Muscle of leg (tissue), 11 donors: ENCODE measurements around the gene FGD5. TPM values are rescaled to one million over a fixed set of nuclear protein-coding genes. Genes with fewer than 3 reads are reported as not detected.

Experiments
- DNase-seq: peaks from one replicate; pipeline ENCODE4 v3.0.0; 2013
- H3K27ac ChIP-seq: one replicate; pipeline ENCODE4 v1.5.1; 2013; ENCODE audit warnings: mild to moderate bottlenecking, low read length, control low read depth
- H3K27me3 ChIP-seq: one replicate; pipeline ENCODE4 v1.6.1; 2013; ENCODE audit warnings: low read length; ENCODE audit not compliant: control insufficient read depth, insufficient read depth
- H3K36me3 ChIP-seq: one replicate; pipeline ENCODE4 v1.6.1; 2013; ENCODE audit warnings: low read length; ENCODE audit not compliant: control insufficient read depth, insufficient read depth
- H3K4me1 ChIP-seq: one replicate; pipeline ENCODE4 v1.6.1; 2013; ENCODE audit warnings: low read length; ENCODE audit not compliant: control insufficient read depth, insufficient read depth
- H3K4me3 ChIP-seq: one replicate; pipeline ENCODE4 v1.5.1; 2013; ENCODE audit warnings: low read length, control low read depth
- H3K9me3 ChIP-seq: replicated peaks from 2 replicates; pipeline ENCODE4 v1.6.1; 2013; ENCODE audit warnings: low read depth, low read length; ENCODE audit not compliant: control insufficient read depth
- WGBS: methylation state at CpG from one replicate; pipeline ENCODE4 v1.1.5; 2013; ENCODE audit warnings: missing lambda C conversion rate; ENCODE audit not compliant: insufficient coverage; 5-methylcytosine and 5-hydroxymethylcytosine counted together
- polyA plus RNA-seq, 8 donors: library from polyadenylated mRNA; unstranded; fragments of 120-200 nt; gene quantifications; one replicate each; pipeline versions ENCODE4 v1.2.1 to v1.2.3, GENCODE V29; 2013; ENCODE audit warnings: inconsistent platforms in 1 of 8, low replicate concordance in 1 of 8; ENCODE audit not compliant: insufficient read length in 8 of 8, insufficient read depth in 1 of 8
- total RNA-seq: library from RNA; stranded (reverse); fragments of 120-200 nt; gene quantifications from one replicate; pipeline ENCODE4 v1.2.4, GENCODE V29; 2013

Gene FGD5
- total and polyA plus RNA-seq, 9 donors, result 14.1 to 26.4 (median 20.0) TPM

GRCh38 chr3:14796403-14797077 lies 22.2 kb upstream of the FGD5 start:
- Histone ChIP-seq H3K27me3 (peaks cover 6% of the 10 kb centered on the region), H3K4me1 (peaks cover 14% of the 10 kb centered on the region), H3K4me3 (no peak overlapping the region), H3K27ac (no peak overlapping the region), H3K36me3 (no peaks in the 10 kb centered on the region), H3K9me3 (no peaks in the 10 kb centered on the region)
- DNase-seq, result no peak
- WGBS, result 70% methylated on average over 2 of the region's 14 CpGs

- Histone ChIP-seq H3K4me3 (no peak overlapping the region), H3K27ac (no peak overlapping the region), H3K4me1 (peaks cover 15% of the 10 kb centered on the region), H3K27me3 (peaks cover 6% of the 10 kb centered on the region), H3K36me3 (no peaks in the 10 kb centered on the region), H3K9me3 (no peaks in the 10 kb centered on the region)
- 50% methylated on average over 2 of the region's 4 CpGs for WGBS
- DNase-seq, result no peak
Measured at GRCh38 chr3:14797731-14798130, 21.0 kb upstream of the FGD5 start.

GRCh38 chr3:14798231-14798630 lies 20.5 kb upstream of the FGD5 start:
- no peak overlapping the region for H3K27ac ChIP-seq
- H3K4me3 ChIP-seq, result no peak overlapping the region
- no peak for DNase-seq
- H3K4me1 ChIP-seq, result peaks cover 11% of the 10 kb centered on the region
- WGBS, result 87% methylated on average over 4 of the region's 6 CpGs
- no peaks in the 10 kb centered on the region for H3K9me3 ChIP-seq
- no peaks in the 10 kb centered on the region for H3K36me3 ChIP-seq
- H3K27me3 ChIP-seq, result peaks cover 6% of the 10 kb centered on the region

GRCh38 chr3:14799146-14799545 lies 19.6 kb upstream of the FGD5 start:
- Histone ChIP-seq H3K27me3 (peaks cover 6% of the 10 kb centered on the region), H3K27ac (no peak overlapping the region), H3K4me1 (peaks cover 4% of the 10 kb centered on the region), H3K36me3 (no peaks in the 10 kb centered on the region), H3K4me3 (no peak overlapping the region), H3K9me3 (no peaks in the 10 kb centered on the region)
- no CpG with 5 or more reads among the region's 4 CpGs for WGBS
- DNase-seq, result no peak

DNA sequence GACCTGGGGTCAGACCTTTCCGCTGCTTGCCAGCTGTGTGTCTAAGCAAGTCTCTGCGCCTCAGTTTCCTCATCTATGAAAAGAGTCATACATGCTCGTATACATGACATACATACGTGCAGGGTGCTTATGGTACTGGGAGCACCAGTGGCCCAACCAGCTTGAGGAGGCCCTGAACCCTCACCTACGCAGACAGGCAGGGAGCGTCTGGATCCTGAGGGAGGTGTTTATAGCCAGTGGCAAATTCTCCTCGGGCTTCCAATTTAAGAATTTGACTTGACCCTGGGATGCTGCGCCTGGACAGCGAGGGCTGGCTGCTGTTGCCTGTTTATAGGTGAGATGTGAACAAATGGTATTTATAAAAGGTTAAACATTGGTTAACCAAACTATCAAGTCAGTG lies 17.7 kb upstream of the FGD5 start:
- H3K27me3 ChIP-seq, result peaks cover 13% of the 10 kb centered on the region
- H3K4me1 ChIP-seq, result peaks cover 8% of the 10 kb centered on the region
- no peaks in the 10 kb centered on the region for H3K36me3 ChIP-seq
- H3K27ac ChIP-seq, result no peak overlapping the region
- WGBS, result 89% methylated on average over 4 of the region's 9 CpGs
- H3K9me3 ChIP-seq, result no peaks in the 10 kb centered on the region
- DNase-seq, result no peak
- no peak overlapping the region for H3K4me3 ChIP-seq

DNA sequence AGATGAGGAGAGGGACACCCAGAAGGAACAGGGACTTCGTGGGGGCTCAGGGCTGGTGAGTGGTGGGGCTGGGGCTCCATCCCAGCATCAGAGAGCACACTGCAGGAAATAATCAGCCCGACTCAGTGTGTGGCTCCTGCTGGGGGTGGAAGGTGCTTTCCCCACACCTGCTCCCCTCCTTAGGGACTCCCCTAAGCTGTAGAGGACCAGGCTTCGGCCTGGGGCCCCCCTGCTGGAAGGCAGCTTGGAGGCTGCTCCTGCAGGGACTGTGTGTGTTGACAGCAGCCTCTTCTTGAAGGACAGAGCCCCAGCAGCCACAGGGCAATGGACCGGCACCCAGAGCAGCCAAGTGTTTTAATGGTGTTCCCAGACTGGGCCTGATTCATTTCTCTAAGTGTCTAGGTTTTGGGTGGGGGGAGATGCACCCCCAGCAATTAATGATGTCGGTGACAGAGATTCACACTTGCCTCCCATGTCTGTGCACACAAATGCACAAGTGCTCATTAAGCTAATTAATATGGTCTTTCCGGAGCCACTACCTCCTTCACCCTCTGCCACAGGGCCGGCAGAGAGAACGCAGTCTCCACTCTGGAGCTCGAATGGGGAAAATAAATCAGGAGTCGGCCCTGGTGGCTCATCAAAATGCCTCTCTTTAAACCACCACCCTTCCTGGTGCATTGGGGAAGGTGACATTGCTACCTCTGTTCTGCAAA lies 16.9 kb upstream of the FGD5 start:
- no peak for DNase-seq
- Histone ChIP-seq H3K27me3 (peaks cover 16% of the 10 kb centered on the region), H3K36me3 (no peaks in the 10 kb centered on the region), H3K27ac (no peak overlapping the region), H3K4me3 (no peak overlapping the region), H3K4me1 (peaks cover 9% of the 10 kb centered on the region), H3K9me3 (no peaks in the 10 kb centered on the region)
- 17% methylated on average over 2 of the region's 10 CpGs for WGBS

DNA sequence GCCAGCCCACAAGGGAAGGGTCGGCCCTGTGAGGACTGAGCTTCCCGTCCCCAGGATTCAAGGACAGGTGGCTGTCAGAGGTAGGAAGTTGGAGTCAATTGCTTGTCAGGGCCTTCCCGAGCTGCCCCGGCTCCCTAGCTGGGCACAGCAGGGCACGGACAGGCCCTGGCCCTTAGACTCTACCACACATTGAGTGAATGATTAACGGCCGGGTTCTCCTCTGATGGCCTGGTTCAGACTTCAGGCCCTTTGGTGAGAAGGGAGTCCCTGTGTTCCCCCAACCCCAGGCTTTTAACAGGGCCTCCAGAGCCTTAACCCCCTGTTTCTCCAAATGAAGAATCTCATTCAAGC lies 16.4 kb upstream of the FGD5 start:
- DNase-seq, result no peak
- H3K4me3 ChIP-seq, result no peak overlapping the region
- H3K27ac ChIP-seq, result no peak overlapping the region
- 63% methylated on average over 5 of the region's 7 CpGs for WGBS
- no peaks in the 10 kb centered on the region for H3K9me3 ChIP-seq
- peaks cover 20% of the 10 kb centered on the region for H3K27me3 ChIP-seq
- no peaks in the 10 kb centered on the region for H3K36me3 ChIP-seq
- H3K4me1 ChIP-seq, result peaks cover 11% of the 10 kb centered on the region

DNA sequence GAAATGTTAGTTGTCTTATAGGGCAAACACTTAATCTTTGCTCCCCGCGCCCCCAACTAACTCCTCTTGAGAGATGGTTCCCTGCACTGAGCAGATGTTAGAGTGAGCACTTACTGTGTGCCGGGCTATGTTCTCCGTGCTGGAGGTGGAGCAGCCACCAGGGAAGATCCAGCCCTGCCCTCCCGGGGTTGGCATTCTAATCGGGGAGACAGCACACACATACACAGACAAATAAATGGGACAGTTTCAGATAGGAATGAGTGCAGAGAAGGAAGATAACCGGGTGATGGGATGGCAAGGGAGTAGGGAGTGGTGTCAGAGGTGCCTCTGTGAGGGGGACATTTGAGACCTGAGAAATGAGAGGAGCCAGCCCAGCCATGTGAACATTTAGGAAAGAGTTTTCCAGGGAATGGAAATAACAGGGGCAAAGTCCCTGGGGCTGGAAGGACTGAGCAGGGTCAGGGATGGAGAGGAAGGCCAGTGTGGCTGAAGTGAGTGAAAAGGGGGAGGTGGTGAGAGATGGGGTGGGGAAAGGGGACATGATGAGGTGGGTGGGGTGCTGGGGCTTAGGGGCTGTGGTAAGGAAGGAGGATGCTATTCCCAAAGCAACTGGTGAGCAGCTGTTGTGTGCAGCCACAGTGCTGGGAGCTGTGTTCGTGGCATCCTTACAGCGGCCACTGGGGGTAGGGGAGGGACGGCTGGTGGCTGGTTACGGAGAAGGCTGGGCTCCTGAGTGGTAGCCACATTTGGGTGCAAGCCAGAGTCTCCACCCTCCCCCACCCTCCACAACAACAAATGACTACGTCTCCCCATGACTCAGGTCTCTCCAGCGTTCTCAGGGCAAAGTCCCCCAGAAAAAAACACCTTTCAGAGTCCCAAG lies 15.4 kb upstream of the FGD5 start:
- no peaks in the 10 kb centered on the region for H3K36me3 ChIP-seq
- H3K9me3 ChIP-seq, result no peaks in the 10 kb centered on the region
- peak overlapping the region; percentile 13 for H3K27ac ChIP-seq
- no peak overlapping the region for H3K4me3 ChIP-seq
- peaks cover 20% of the 10 kb centered on the region for H3K27me3 ChIP-seq
- no peak for DNase-seq
- H3K4me1 ChIP-seq, result peaks cover 11% of the 10 kb centered on the region
- WGBS, result 44% methylated on average over 3 of the region's 13 CpGs

GRCh38 chr3:14803981-14804834 lies 14.6 kb upstream of the FGD5 start:
- no peaks in the 10 kb centered on the region for H3K36me3 ChIP-seq
- peaks cover 11% of the 10 kb centered on the region for H3K4me1 ChIP-seq
- WGBS, result 42% methylated on average over 6 of the region's 12 CpGs
- DNase-seq, result peak; percentile 57
- peaks cover 27% of the 10 kb centered on the region for H3K27me3 ChIP-seq
- peak overlapping the region; percentile 13 for H3K27ac ChIP-seq
- H3K4me3 ChIP-seq, result no peak overlapping the region
- no peaks in the 10 kb centered on the region for H3K9me3 ChIP-seq
